ENCODE results near the gene SESN2. TPM values are rescaled to one million over a fixed set of nuclear protein-coding genes. Genes with fewer than 3 reads are reported as not detected.
A peak's percentile ranks its signal among the peaks of the same experiment; 100 is the strongest.

SESN2 gene
- total and polyA plus RNA-seq, 2 donors from 2014 or later, result 19.4 to 22.7 TPM

- peak overlapping the region; percentile 37 to 63 (median 40) for H3K4me3 ChIP-seq (ENCODE audit: low read length in 3 of 3)
- FAIRE-seq, result no peak
- peaks cover 4 to 23% (median 19%) of the 10 kb centered on the region in 3 donors for H3K4me1 ChIP-seq (ENCODE audit: control insufficient read depth in 2 of 3, insufficient read depth in 2 of 3, low read depth in 1 of 3, low read length in 3 of 3)
- DNase-seq, result peak in 2 of 5 donors; percentile 60 to 83
- H3K9ac ChIP-seq (ENCODE audit: low read length in 3 of 3), result no peak overlapping the region
- H3K9me3 ChIP-seq (ENCODE audit: control insufficient read depth in 2 of 3, insufficient read depth in 1 of 3, low read length in 3 of 3), result no peaks in the 10 kb centered on the region
- no peaks in the 10 kb centered on the region for H3K27me3 ChIP-seq (ENCODE audit: control insufficient read depth, insufficient read depth, low read length)
- intact Hi-C loops (cut with DNase I), result no loop called here
- no peaks in the 10 kb centered on the region for H3K36me3 ChIP-seq (ENCODE audit: control insufficient read depth in 2 of 3, insufficient read depth in 3 of 3, low read length in 3 of 3)
- TF ChIP-seq CTCF (IDR thresholded peaks at IDR 0.05; ENCODE audit: borderline replicate concordance, extremely low read depth, insufficient read depth), result no peak
- peak overlapping the region; percentile 71 to 82 for H3K27ac ChIP-seq (ENCODE audit: low read depth in 2 of 2, low read length in 2 of 2)
These were observed 10.1 kb upstream of the SESN2 start for GRCh38 chr1:28249013-28249865.

- FAIRE-seq (no peak), DNase-seq (no peak)
- intact Hi-C loops (cut with DNase I), result no loop called here
- Histone ChIP-seq H3K4me1 (ENCODE audit: control insufficient read depth in 2 of 3, insufficient read depth in 2 of 3, low read depth in 1 of 3, low read length in 3 of 3) (peaks cover 4 to 17% (median 16%) of the 10 kb centered on the region in 3 donors), H3K27ac (ENCODE audit: low read depth in 2 of 2, low read length in 2 of 2) (peak overlapping the region in 1 of 2 donors; percentile 30), H3K27me3 (ENCODE audit: control insufficient read depth, insufficient read depth, low read length) (no peaks in the 10 kb centered on the region), H3K9me3 (ENCODE audit: control insufficient read depth in 2 of 3, insufficient read depth in 1 of 3, low read length in 3 of 3) (no peaks in the 10 kb centered on the region), H3K9ac (ENCODE audit: low read length in 3 of 3) (no peak overlapping the region), H3K4me3 (ENCODE audit: low read length in 3 of 3) (no peak overlapping the region), H3K36me3 (ENCODE audit: control insufficient read depth in 2 of 3, insufficient read depth in 3 of 3, low read length in 3 of 3) (no peaks in the 10 kb centered on the region)
- TF ChIP-seq CTCF (IDR thresholded peaks at IDR 0.05; ENCODE audit: borderline replicate concordance, extremely low read depth, insufficient read depth), result no peak
These were observed 9.4 kb upstream of the SESN2 start for GRCh38 chr1:28249866-28250295.

GRCh38 chr1:28256197-28256827 is 3.0 kb upstream of the SESN2 start:
- no peak overlapping the region for H3K27ac ChIP-seq (ENCODE audit: low read depth in 2 of 2, low read length in 2 of 2)
- H3K9ac ChIP-seq (ENCODE audit: low read length in 3 of 3), result no peak overlapping the region
- intact Hi-C loops (cut with DNase I), result no loop called here
- no peaks in the 10 kb centered on the region for H3K9me3 ChIP-seq (ENCODE audit: control insufficient read depth in 2 of 3, insufficient read depth in 1 of 3, low read length in 3 of 3)
- H3K36me3 ChIP-seq (ENCODE audit: control insufficient read depth in 2 of 3, insufficient read depth in 3 of 3, low read length in 3 of 3), result no peaks in the 10 kb centered on the region
- no peak overlapping the region for H3K4me3 ChIP-seq (ENCODE audit: low read length in 3 of 3)
- TF ChIP-seq CTCF (IDR thresholded peaks at IDR 0.05; ENCODE audit: borderline replicate concordance, extremely low read depth, insufficient read depth), result no peak
- no peak for FAIRE-seq
- no peak for DNase-seq
- H3K27me3 ChIP-seq (ENCODE audit: control insufficient read depth, insufficient read depth, low read length), result no peaks in the 10 kb centered on the region
- peaks cover 0 to 11% (median 1%) of the 10 kb centered on the region in 3 donors for H3K4me1 ChIP-seq (ENCODE audit: control insufficient read depth in 2 of 3, insufficient read depth in 2 of 3, low read depth in 1 of 3, low read length in 3 of 3)
